ENCODE measurements around the gene GPR146. TPM values are rescaled to one million over a fixed set of nuclear protein-coding genes. Genes with fewer than 3 reads are reported as not detected.

GPR146 gene
- total RNA-seq, 2 experiments from 2014 or later: 2.1 to 4.1 TPM

DNA sequence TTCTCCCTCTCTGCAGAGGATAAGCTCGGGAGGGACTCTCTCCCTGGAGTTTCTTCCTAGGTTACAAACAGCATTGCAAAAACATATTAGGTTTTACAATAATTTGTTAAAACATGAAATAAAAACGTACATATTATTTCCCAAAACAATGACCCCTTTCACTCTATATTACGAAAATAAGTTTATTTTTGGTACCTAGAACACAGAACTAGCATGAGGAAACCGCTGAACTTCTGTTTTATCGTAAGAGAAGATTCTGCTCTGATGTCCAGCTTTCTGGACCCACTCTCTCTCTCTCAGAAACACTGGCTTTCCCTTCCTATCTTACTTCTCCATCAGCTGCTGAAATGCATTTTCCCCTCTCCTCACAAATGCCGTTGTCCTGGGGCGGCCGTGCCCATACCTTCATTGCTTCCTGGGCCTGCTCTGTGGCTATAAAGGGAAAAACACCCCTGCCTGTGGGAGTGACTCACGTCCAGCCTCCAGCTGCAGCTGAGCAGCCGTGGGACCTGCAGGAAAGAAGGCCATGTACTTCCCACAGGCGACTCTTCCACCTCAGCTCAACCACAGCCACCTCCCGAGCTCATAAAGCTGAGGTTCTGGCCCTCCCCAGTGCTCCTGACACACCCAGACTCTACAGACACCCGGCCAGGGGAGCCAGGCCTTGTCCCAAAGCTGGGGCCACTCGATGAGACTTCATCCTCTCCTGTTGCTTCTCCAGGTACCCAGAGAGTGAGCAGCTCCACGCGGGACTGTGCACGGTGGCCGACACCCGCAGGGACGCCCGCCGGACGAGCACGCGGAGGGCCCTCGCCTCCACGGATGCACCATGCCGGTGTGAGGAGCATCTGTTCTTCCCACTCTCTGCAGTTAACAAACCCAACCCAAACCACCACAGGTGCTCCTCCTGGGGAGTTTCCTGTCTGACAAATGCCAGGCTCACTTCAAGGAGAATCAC, 46.6 kb downstream of the GPR146 start:
- Mint-ChIP-seq H3K4me1 (peaks cover 8% of the 10 kb centered on the region), H3K9me3 (no peaks in the 10 kb centered on the region), H3K4me3 (no peak overlapping the region), H3K36me3 (no peaks in the 10 kb centered on the region), H3K27ac (no peak overlapping the region), H3K27me3 (no peaks in the 10 kb centered on the region)
- DNase-seq: no peak
- no peak for ATAC-seq (ENCODE audit: low read depth)
- POLR2A ChIA-PET: no interaction called here

DNA sequence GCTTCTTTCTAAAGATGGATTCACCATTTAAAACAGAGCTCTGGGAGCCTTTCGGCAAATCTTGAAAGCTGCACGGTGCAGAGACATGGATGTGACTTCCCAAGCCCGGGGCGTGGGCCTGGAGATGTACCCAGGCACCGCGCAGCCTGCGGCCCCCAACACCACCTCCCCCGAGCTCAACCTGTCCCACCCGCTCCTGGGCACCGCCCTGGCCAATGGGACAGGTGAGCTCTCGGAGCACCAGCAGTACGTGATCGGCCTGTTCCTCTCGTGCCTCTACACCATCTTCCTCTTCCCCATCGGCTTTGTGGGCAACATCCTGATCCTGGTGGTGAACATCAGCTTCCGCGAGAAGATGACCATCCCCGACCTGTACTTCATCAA, 47.3 kb downstream of the GPR146 start:
- POLR2A ChIA-PET: no interaction called here
- Mint-ChIP-seq H3K4me1 (peaks cover 8% of the 10 kb centered on the region), H3K36me3 (no peaks in the 10 kb centered on the region), H3K27ac (no peak overlapping the region), H3K9me3 (no peaks in the 10 kb centered on the region), H3K27me3 (no peaks in the 10 kb centered on the region), H3K4me3 (no peak overlapping the region)
- ATAC-seq (ENCODE audit: low read depth) (no peak), DNase-seq (no peak)

DNA sequence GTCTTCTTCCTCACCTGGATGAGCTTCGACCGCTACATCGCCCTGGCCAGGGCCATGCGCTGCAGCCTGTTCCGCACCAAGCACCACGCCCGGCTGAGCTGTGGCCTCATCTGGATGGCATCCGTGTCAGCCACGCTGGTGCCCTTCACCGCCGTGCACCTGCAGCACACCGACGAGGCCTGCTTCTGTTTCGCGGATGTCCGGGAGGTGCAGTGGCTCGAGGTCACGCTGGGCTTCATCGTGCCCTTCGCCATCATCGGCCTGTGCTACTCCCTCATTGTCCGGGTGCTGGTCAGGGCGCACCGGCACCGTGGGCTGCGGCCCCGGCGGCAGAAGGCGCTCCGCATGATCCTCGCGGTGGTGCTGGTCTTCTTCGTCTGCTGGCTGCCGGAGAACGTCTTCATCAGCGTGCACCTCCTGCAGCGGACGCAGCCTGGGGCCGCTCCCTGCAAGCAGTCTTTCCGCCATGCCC, 47.9 kb downstream of the GPR146 start:
- H3K27me3 Mint-ChIP-seq: no peaks in the 10 kb centered on the region
- H3K4me1 Mint-ChIP-seq: peaks cover 5% of the 10 kb centered on the region
- DNase-seq (no peak), ATAC-seq (ENCODE audit: low read depth) (no peak)
- POLR2A ChIA-PET: no interaction called here
- H3K27ac Mint-ChIP-seq: no peak overlapping the region
- no peak overlapping the region for H3K4me3 Mint-ChIP-seq
- no peaks in the 10 kb centered on the region for H3K9me3 Mint-ChIP-seq
- H3K36me3 Mint-ChIP-seq: no peaks in the 10 kb centered on the region

DNA sequence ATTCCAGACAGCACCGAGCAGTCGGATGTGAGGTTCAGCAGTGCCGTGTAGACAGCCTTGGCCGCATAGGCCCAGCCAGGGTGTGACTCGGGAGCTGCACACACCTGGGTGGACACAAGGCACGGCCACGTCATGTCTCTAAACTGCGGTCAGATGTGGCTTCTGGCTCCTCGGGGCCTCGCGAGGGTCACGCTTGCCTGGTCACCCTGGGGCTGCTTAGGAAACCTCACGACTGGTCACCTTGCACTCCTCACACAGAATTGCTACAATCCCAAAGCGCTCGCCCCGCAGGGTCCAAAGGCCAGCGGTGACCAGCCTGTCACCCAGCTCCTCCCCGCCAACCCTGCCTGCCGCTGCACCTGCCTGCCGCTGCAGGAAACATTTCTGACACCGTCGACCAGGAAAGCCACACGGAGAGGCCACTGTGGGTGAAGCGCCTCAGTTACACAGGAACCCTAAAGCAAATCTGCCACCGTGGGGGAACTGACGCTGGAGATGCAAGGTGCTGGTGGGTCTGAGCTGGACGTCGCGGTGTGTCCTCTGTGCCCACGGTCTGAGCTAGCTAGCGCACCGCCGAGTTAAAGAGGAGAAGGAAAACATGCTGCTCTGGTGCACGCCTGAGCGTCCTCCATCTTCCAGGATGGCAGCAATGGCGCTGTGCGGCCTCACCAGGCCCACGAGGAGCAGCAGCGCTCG, 48.6 kb downstream of the GPR146 start:
- Mint-ChIP-seq H3K27ac (no peak overlapping the region), H3K4me1 (peaks cover 3% of the 10 kb centered on the region), H3K9me3 (no peaks in the 10 kb centered on the region), H3K4me3 (no peak overlapping the region), H3K36me3 (peaks cover 5% of the 10 kb centered on the region), H3K27me3 (no peaks in the 10 kb centered on the region)
- DNase-seq: no peak
- POLR2A ChIA-PET: no interaction called here
- ATAC-seq (ENCODE audit: low read depth): no peak

DNA sequence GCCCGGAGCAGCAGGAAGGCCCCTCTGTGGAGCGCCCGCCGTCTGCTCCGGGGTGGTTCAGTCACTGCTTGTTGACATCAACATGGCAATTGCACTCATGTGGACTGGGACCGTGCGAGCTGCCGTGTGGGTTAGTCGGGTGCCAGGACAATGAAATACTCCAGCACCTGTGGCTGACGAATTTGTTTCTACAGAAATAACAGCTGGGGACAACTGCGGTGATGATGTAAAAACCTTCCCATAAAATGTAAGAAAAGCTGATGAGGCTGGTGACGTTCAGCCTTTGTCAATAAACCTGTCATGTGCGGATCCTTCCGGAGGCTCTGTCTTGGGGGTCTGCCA, 49.1 kb downstream of the GPR146 start:
- peaks cover 8% of the 10 kb centered on the region for H3K36me3 Mint-ChIP-seq
- H3K27ac Mint-ChIP-seq: no peak overlapping the region
- ATAC-seq (ENCODE audit: low read depth) (no peak), DNase-seq (no peak)
- no peaks in the 10 kb centered on the region for H3K27me3 Mint-ChIP-seq
- H3K4me3 Mint-ChIP-seq: no peak overlapping the region
- POLR2A ChIA-PET: no interaction called here
- peaks cover 3% of the 10 kb centered on the region for H3K4me1 Mint-ChIP-seq
- H3K9me3 Mint-ChIP-seq: no peaks in the 10 kb centered on the region

DNA sequence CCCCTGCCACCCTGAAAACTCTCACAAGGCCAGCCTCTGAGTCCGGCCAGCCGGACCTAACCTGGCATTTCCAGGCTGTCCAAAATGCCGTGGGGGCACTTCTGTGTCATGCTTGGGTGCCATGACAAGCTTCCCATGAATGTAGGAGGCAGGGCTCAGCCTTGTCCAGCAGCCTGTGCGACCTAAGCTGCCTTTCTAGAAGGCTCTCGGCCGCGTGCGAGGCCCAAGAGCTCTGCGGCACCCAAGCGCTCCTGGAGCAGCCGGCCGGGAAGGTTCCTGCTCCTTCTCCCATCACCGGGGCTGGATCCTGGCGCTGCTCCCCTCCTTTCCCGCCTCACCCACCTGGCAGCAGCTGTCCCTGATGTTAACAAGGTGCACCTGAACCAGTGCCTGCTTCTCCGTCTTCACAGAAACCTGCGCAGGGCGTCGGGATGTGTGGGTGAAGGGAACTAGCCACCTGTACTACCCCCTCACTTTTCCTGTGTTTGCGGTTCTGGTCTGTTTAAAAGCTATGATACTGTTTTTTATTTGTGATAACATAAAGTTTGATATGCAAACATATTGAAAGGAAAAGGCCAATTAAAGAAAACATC, 49.7 kb downstream of the GPR146 start:
- POLR2A ChIA-PET: no interaction called here
- no peaks in the 10 kb centered on the region for H3K27me3 Mint-ChIP-seq
- no peak for ATAC-seq (ENCODE audit: low read depth)
- peaks cover 3% of the 10 kb centered on the region for H3K4me1 Mint-ChIP-seq
- no peaks in the 10 kb centered on the region for H3K9me3 Mint-ChIP-seq
- no peak overlapping the region for H3K4me3 Mint-ChIP-seq
- no peak overlapping the region for H3K27ac Mint-ChIP-seq
- H3K36me3 Mint-ChIP-seq: peaks cover 8% of the 10 kb centered on the region
- no peak for DNase-seq

DNA sequence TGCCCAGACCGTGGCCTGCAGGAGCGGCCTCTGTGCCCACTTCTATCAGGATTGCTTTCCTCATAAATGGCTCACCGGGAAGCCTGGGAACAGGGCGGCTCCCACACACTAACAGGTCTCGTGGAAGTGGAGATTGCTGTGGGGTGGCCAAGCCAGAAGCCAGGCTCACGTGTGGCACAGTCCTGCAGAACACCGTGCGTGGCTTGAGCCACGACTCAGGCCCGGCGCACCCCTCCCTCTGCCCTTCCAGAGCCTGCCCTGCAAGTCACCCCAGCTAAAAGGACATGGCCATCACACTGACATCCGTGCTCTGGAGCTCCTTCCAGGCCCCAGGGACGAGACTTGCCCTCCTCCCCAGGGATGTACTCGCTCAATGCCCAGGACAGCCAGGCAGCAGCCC, 50.5 kb downstream of the GPR146 start:
- H3K27ac Mint-ChIP-seq: no peak overlapping the region
- no peak for ATAC-seq (ENCODE audit: low read depth)
- peaks cover 8% of the 10 kb centered on the region for H3K36me3 Mint-ChIP-seq
- no peak overlapping the region for H3K4me3 Mint-ChIP-seq
- DNase-seq: no peak
- no peaks in the 10 kb centered on the region for H3K9me3 Mint-ChIP-seq
- peaks cover 3% of the 10 kb centered on the region for H3K4me1 Mint-ChIP-seq
- POLR2A ChIA-PET: no interaction called here
- no peaks in the 10 kb centered on the region for H3K27me3 Mint-ChIP-seq

DNA sequence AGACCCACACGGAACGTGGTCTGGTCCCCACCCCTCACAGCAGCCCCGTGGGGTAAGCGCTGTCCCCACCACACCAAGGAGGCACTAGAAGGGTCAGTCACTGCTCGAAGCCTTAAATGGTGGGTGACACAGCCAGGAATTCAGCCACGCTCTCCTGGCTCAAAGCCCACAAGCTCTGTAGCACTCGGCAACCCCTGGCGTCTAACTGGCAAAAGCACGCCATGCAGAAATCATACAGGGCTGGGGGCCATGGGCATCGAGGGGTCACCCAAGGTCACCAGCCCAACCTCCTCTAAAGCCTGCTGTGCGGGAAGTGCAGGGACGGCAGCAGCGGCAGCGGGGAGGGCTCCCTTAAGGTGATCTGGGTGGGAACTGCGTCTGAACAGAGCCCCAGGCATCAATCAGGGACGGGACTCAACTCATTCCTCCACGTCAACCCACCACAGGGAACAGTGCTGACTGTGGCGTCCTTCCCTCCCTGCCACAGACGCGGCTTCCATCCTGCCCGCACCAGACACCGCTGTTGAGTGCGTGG, 51.3 kb downstream of the GPR146 start:
- H3K4me3 Mint-ChIP-seq: no peak overlapping the region

DNA sequence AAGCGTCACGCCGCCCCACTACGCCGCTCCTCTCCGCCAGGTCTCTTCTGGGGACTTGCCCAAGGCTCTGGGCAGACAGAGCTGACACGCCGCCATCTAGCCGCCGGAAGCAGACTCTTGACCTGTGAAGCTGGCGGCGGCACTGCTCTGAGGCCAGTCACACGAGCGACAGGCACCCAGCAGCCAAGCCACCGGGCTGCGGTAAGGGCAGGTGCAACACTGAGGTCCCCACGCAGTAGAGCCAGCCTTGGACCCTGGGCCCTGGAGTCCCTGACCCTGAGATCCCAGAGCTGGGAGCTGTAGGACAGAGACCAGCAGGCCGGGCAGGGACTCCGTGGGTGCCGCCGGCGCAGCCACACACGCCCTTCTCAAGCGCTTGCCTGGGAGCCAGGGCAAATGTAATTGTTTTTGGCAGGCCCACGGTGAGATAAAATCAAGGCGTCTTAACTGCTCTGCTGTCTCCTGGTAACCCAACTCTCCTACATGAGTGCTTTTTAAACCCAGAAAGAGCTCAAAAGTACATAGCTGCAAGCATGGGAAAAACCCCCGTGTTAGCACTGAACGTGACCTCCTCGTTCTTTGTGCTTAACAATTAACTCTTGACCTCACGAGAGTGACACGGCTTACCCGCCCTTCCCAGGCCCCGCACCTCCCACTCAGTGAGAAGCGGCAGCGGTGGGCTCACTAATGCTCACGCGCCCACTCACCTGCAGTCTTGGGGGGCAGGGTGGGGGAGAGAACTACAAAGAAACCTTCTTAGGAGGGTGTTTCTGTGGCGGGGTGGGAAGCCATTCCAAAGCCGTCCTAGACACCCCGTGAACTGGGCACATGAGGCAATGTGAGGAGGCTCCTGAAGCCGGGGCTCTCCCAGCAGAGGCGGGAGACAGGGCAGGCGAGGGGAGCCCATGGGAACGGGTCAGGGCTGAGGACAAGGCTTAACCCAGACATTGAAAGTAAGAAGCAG, 52.1 kb downstream of the GPR146 start:
- Mint-ChIP-seq H3K4me3 (no peak overlapping the region), H3K27me3 (no peaks in the 10 kb centered on the region)
- no peak for ATAC-seq (ENCODE audit: low read depth)

More for the DNA sequence above, 51.3 kb downstream of the GPR146 start:
- H3K36me3 Mint-ChIP-seq: peaks cover 8% of the 10 kb centered on the region
- ATAC-seq (ENCODE audit: low read depth) (no peak), DNase-seq (no peak)
- no peak overlapping the region for H3K27ac Mint-ChIP-seq
- H3K27me3 Mint-ChIP-seq: no peaks in the 10 kb centered on the region
- peaks cover 3% of the 10 kb centered on the region for H3K4me1 Mint-ChIP-seq
- POLR2A ChIA-PET: no interaction called here
- H3K9me3 Mint-ChIP-seq: no peaks in the 10 kb centered on the region

DNA sequence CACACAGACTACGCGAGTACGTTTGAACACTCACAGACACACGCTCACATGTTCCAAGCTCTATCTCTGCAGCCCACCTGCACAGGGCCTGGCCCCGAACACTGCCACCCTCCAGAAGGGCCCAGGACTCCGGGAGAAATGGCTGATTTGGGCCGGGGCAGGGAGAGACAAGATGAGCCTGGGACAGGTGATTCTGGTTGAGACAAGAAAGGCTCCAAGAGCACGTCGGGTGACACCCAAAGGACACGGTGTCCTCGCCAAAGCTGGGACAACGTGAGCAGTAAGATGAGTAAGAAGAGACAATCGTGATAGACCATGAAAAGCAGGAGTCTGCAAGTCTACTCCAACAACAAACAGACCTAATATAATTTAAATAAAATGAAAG, 52.8 kb downstream of the GPR146 start:
- no peak overlapping the region for H3K27ac Mint-ChIP-seq
- H3K36me3 Mint-ChIP-seq: peaks cover 8% of the 10 kb centered on the region
- no peaks in the 10 kb centered on the region for H3K9me3 Mint-ChIP-seq
- H3K4me3 Mint-ChIP-seq: no peak overlapping the region
- no peak for ATAC-seq (ENCODE audit: low read depth)
- DNase-seq: no peak
- H3K27me3 Mint-ChIP-seq: no peaks in the 10 kb centered on the region
- H3K4me1 Mint-ChIP-seq: peaks cover 3% of the 10 kb centered on the region
- POLR2A ChIA-PET: no interaction called here

More for the DNA sequence above, 52.1 kb downstream of the GPR146 start:
- H3K9me3 Mint-ChIP-seq: no peaks in the 10 kb centered on the region
- H3K36me3 Mint-ChIP-seq: peaks cover 8% of the 10 kb centered on the region
- POLR2A ChIA-PET: no interaction called here
- DNase-seq: no peak
- no peak overlapping the region for H3K27ac Mint-ChIP-seq
- peaks cover 3% of the 10 kb centered on the region for H3K4me1 Mint-ChIP-seq

DNA sequence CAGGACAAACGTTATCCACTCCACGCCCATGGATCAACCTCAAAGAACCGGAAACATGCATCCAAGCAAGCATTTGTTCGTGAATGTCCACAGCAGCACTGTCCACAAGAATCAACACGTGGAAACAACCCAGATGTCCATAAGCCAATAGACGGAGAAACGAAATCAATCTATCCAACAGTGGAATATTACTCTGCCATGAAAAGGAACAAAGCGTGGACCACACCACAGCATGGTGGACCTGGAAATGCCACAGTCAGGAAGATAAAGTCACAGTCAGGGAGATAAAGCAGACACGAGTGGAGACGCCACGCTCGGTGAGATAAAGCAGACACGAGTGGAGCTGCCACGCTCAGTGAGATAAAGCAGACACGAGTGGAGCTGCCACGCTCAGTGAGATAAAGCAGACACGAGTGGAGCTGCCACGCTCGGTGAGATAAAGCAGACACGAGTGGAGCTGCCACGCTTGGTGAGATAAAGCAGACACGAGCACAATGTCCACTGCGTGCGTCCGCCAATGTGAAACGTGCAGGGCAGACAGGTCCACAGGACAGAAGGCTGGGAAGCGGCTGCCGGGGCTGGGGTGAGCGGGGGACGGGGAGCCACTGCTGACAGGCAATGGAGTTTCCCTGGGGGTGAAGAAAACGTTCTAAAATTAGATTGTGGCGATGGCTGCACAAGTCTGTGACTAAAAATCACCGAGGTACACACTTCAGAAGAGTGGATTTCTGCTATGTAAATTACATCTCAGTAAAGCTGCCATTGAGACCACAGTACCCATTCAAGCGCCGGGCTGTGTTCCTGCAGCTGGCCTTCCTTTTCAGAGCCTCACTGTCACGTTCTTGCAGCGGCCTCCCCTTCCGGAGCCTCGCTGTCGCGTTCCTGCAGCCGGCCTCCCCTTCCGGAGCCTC, 54.2 kb downstream of the GPR146 start:
- H3K9me3 Mint-ChIP-seq: no peaks in the 10 kb centered on the region
- DNase-seq: no peak
- no peak overlapping the region for H3K27ac Mint-ChIP-seq
- peaks cover 11% of the 10 kb centered on the region for H3K4me1 Mint-ChIP-seq
- no peak for ATAC-seq (ENCODE audit: low read depth)
- H3K4me3 Mint-ChIP-seq: no peak overlapping the region
- POLR2A ChIA-PET: no interaction called here
- H3K27me3 Mint-ChIP-seq: no peaks in the 10 kb centered on the region
- peaks cover 8% of the 10 kb centered on the region for H3K36me3 Mint-ChIP-seq

DNA sequence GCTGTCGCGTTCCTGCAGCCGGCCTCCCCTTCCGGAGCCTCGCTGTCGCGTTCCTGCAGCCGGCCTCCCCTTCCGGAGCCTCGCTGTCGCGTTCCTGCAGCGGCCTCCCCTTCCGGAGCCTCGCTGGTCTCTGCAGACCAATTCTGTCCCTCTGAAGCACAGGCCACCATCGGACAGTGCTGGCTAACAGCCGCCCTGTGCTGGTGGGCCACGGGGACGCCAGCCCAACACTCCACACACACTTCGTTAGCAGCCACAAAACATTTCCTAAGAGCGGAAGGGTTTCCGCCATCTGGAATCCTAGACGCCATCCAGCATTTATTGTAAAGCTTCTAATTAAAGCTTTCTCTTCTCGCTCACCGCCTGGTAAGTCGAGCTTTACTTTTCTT, 54.8 kb downstream of the GPR146 start:
- Mint-ChIP-seq H3K9me3 (no peaks in the 10 kb centered on the region), H3K4me1 (peaks cover 13% of the 10 kb centered on the region), H3K27me3 (no peaks in the 10 kb centered on the region), H3K36me3 (peaks cover 8% of the 10 kb centered on the region), H3K27ac (no peak overlapping the region), H3K4me3 (no peak overlapping the region)
- POLR2A ChIA-PET: no interaction called here
- DNase-seq (no peak), ATAC-seq (ENCODE audit: low read depth) (no peak)
